K562 (cell line): ENCODE measurements around the gene FOS. TPM values are rescaled to one million over a fixed set of nuclear protein-coding genes. Genes with fewer than 3 reads are reported as not detected.

Experiments
- ATAC-seq: fragments of 200-7000 bp; cut with Tn5 transposase; 3 replicates; pipeline ENCODE4 v1.9.1; 2020; ENCODE audit warnings: moderate library complexity
- BruUV-seq: library from RNA; stranded (reverse); fragments of 400-500 nt; replicated peaks from 2 replicates; lab custom pipeline; 2021; lab: Mats Ljungman, UMichigan
- CTCF ChIA-PET: fragments of 300-600 bp; formaldehyde crosslinking; extraction: SDS; loops from one replicate; lab custom pipeline; 2021; ENCODE audit warnings: low intra/inter-chr PET ratio; lab: Yijun Ruan, JAX
- POLR2A ChIA-PET: fragments of 300-600, 350-650 bp; sonication (Branson Sonifier 250); formaldehyde crosslinking; extraction: SDS; loops from one replicate; lab custom pipeline; 2021; ENCODE audit warnings: antibody characterized with exemption, inconsistent platforms; lab: Yijun Ruan, JAX
- DNase-seq, 4 experiments: peaks; one replicate each; pipeline versions ENCODE4 v3.0.0 to v3.0.0-alpha.2; 2011 to 2018; ENCODE audit warnings: low spot score in 3 of 4, mixed read lengths in 3 of 4; ENCODE audit errors: extremely low read depth in 1 of 4
- FAIRE-seq: peaks from 2 replicates; lab custom pipeline; 2011; peaks lifted over from hg19 to GRCh38; lab: Jason Lieb, UNC
- H2AFZ ChIP-seq: 2 replicates; pipeline ENCODE4 v1.6.0; 2011; ENCODE audit warnings: low read depth, low read length, control low read depth, inconsistent platforms
- H3K27ac ChIP-seq: fragments of 200-600 bp; 3 replicates; pipeline ENCODE4 v1.8.0; 2011; ENCODE audit warnings: low read depth, mild to moderate bottlenecking, control low read depth, inconsistent platforms, low read length, moderate library complexity, mixed read lengths; ENCODE audit errors: extremely low read depth
- H3K27me3 ChIP-seq, 2 experiments: fragments of 300-600 bp in 1 of 2; 2 replicates in 1 of 2; 3 replicates in 1 of 2; pipeline versions ENCODE4 v1.6.0 to v1.8.0; 2011; ENCODE audit warnings: inconsistent platforms in 2 of 2, low read length in 2 of 2, mild to moderate bottlenecking in 1 of 2, mixed read lengths in 1 of 2, moderate library complexity in 1 of 2; ENCODE audit not compliant: control insufficient read depth in 2 of 2, insufficient read depth in 2 of 2
- H3K36me3 ChIP-seq: fragments of 300-600 bp; 3 replicates; pipeline ENCODE4 v1.8.0; 2011; ENCODE audit warnings: mild to moderate bottlenecking, low read length, inconsistent platforms; ENCODE audit not compliant: control insufficient read depth, insufficient read depth
- H3K4me1 ChIP-seq, 2 experiments: fragments of 200-600 bp in 1 of 2; replicated peaks in 1 of 2; 2 replicates in 1 of 2; 3 replicates in 1 of 2; pipeline versions ENCODE4 v1.5.1 to v1.8.0; 2011; ENCODE audit warnings: inconsistent platforms in 2 of 2, low read length in 2 of 2, mild to moderate bottlenecking in 1 of 2, mixed read lengths in 1 of 2, moderate library complexity in 1 of 2; ENCODE audit not compliant: control insufficient read depth in 2 of 2, insufficient read depth in 2 of 2
- H3K4me2 ChIP-seq: 2 replicates; pipeline ENCODE4 v1.6.1; 2011; ENCODE audit warnings: low read length, control low read depth, inconsistent platforms, mixed read lengths; ENCODE audit not compliant: insufficient read depth
- H3K4me3 ChIP-seq: fragments of 200-600 bp; sonication (generic), shearing (Covaris generic); 2 replicates; pipeline ENCODE4 v1.5.1; 2016; ENCODE audit warnings: control low read depth, inconsistent platforms
- H3K79me2 ChIP-seq: fragments of 200-600 bp; 3 replicates; pipeline ENCODE4 v1.8.0; 2011; ENCODE audit warnings: low read length, inconsistent platforms; ENCODE audit not compliant: control insufficient read depth, insufficient read depth
- H3K9ac ChIP-seq, 2 experiments: 2 replicates each; pipeline versions ENCODE4 v1.6.0 to v1.6.1; 2011; ENCODE audit warnings: low read depth in 2 of 2, low read length in 2 of 2, control low read depth in 1 of 2, inconsistent platforms in 1 of 2, mild to moderate bottlenecking in 1 of 2, mixed read lengths in 1 of 2; ENCODE audit not compliant: insufficient read depth in 1 of 2
- H3K9me1 ChIP-seq: one replicate; pipeline ENCODE4 v1.6.0; 2011; ENCODE audit warnings: inconsistent platforms, mild to moderate bottlenecking, low read length, moderate library complexity; ENCODE audit not compliant: control insufficient read depth, insufficient read depth
- H3K9me3 ChIP-seq: replicated peaks from 2 replicates; pipeline ENCODE4 v1.5.1; 2011; ENCODE audit warnings: low read depth, low read length, inconsistent platforms; ENCODE audit not compliant: control insufficient read depth, insufficient read depth
- H4K20me1 ChIP-seq: replicated peaks from 2 replicates; pipeline ENCODE4 v1.6.1; 2011; ENCODE audit warnings: low read length, inconsistent platforms, mixed read lengths; ENCODE audit not compliant: control insufficient read depth, insufficient read depth
- ADNP ChIP-seq: fragments of 200-800 bp; sonication (Bioruptor generic); IDR thresholded peaks from 2 replicates; pipeline ENCODE4 v1.6.1; 2016; ENCODE audit warnings: missing genetic modification characterization, missing compliant biosample characterization
- CBX1 ChIP-seq: sonication (generic); IDR thresholded peaks from 2 replicates; pipeline ENCODE4 v1.6.1; 2016; ENCODE audit warnings: antibody characterized with exemption, low read depth, mild to moderate bottlenecking
- CBX3 ChIP-seq, 2 experiments: IDR thresholded peaks; 1 replicate in 1 of 2; 2 replicates in 1 of 2; pipeline ENCODE4 v1.6.1; 2012; ENCODE audit warnings: inconsistent platforms in 2 of 2, low read length in 2 of 2, borderline replicate concordance in 1 of 2, control low read depth in 1 of 2
- CHD4 ChIP-seq: fragments of 200-600 bp; sonication (generic); IDR thresholded peaks from 3 replicates; pipeline ENCODE4 v1.6.1; 2012; ENCODE audit warnings: low read depth, mild to moderate bottlenecking, mixed read lengths, low read length, inconsistent platforms; ENCODE audit not compliant: insufficient read depth, insufficient replicate concordance, poor library complexity, severe bottlenecking
- DIDO1 ChIP-seq: fragments of 450-650 bp; IDR thresholded peaks from 2 replicates; pipeline ENCODE4 v1.6.1; 2016; ENCODE audit warnings: low read depth, missing biosample characterization, missing genetic modification characterization
- ESRRA ChIP-seq: fragments of 450-650 bp; IDR thresholded peaks from 2 replicates; pipeline ENCODE4 v1.6.1; 2014; ENCODE audit warnings: low read depth, mild to moderate bottlenecking, moderate library complexity, borderline replicate concordance
- HDAC1 ChIP-seq, 2 experiments: fragments of 450-650 bp; IDR thresholded peaks; 2 replicates each; pipeline ENCODE4 v1.6.1; 2016 to 2017; ENCODE audit warnings: inconsistent platforms in 1 of 2, mild to moderate bottlenecking in 1 of 2, moderate library complexity in 1 of 2
- HDAC2 ChIP-seq: fragments of 450-650 bp; IDR thresholded peaks from 2 replicates; pipeline ENCODE4 v1.6.1; 2016; ENCODE audit warnings: mild to moderate bottlenecking
- HDGF ChIP-seq: fragments of 450-650 bp; IDR thresholded peaks from 2 replicates; pipeline ENCODE4 v1.6.1; 2016
- JUND ChIP-seq, 2 experiments: IDR thresholded peaks; 2 replicates in 1 of 2; 3 replicates in 1 of 2; pipeline ENCODE4 v1.6.1; 2011; ENCODE audit warnings: borderline replicate concordance in 2 of 2, low read depth in 2 of 2, low read length in 2 of 2, improper control_type of control experiment in 1 of 2, missing biosample characterization in 1 of 2, missing genetic modification characterization in 1 of 2, missing genetic modification reagents in 1 of 2
- KDM1A ChIP-seq, 2 experiments: fragments of 450-650 bp; IDR thresholded peaks; 2 replicates each; pipeline ENCODE4 v1.6.1; 2016; ENCODE audit warnings: mild to moderate bottlenecking in 2 of 2
- MED1 ChIP-seq: sonication (generic); formaldehyde crosslinking; IDR thresholded peaks from 2 replicates; pipeline ENCODE4 v1.8.1; 2023; ENCODE audit warnings: missing genetic modification reagents, borderline replicate concordance
- MITF ChIP-seq: IDR thresholded peaks from 2 replicates; pipeline ENCODE4 v1.6.1; 2014; ENCODE audit warnings: antibody characterized with exemption
- RBM25 ChIP-seq: fragments of 200-400 bp; formaldehyde crosslinking; IDR thresholded peaks from 2 replicates; pipeline ENCODE4 v1.6.1; 2018; ENCODE audit warnings: low read length, low read depth, moderate library complexity; ENCODE audit not compliant: severe bottlenecking
- RCOR1 ChIP-seq, 2 experiments: IDR thresholded peaks; 2 replicates each; pipeline ENCODE4 v1.6.1; 2012; ENCODE audit warnings: low read depth in 2 of 2, low read length in 2 of 2, borderline replicate concordance in 1 of 2, improper control_type of control experiment in 1 of 2
- SMARCA5 ChIP-seq: fragments of 450-650 bp; IDR thresholded peaks from 2 replicates; pipeline ENCODE4 v1.6.1; 2016
- VEZF1 ChIP-seq: fragments of 200-800 bp; sonication (Bioruptor generic); IDR thresholded peaks from 2 replicates; pipeline ENCODE4 v1.6.1; 2017; ENCODE audit warnings: missing genetic modification characterization, missing compliant biosample characterization
- ZFX ChIP-seq: sonication (generic); formaldehyde crosslinking; IDR thresholded peaks from 2 replicates; pipeline ENCODE4 v1.8.0; 2022; ENCODE audit warnings: mild to moderate bottlenecking, missing genetic modification reagents, moderate library complexity
- WGBS: fragments of 100-300 bp; shearing (Covaris generic); methylation state at CpG from one replicate; pipeline ENCODE4 v1.1.6; 2016; ENCODE audit warnings: low coverage, mixed read lengths; ENCODE audit not compliant: insufficient coverage; ENCODE audit errors: missing lambda C conversion rate; 5-methylcytosine and 5-hydroxymethylcytosine counted together
- in situ Hi-C: fragments of 300-500 bp; cut with MboI; formaldehyde crosslinking; loops from 4 replicates; pipeline ENCODE4 v1.15.0; 2018; ENCODE audit warnings: inconsistent platforms, mixed read lengths
- intact Hi-C: fragments of 100-400 bp; cut with micrococcal nuclease; formaldehyde crosslinking; loops from 2 replicates; pipeline ENCODE4 v1.14.2; 2022
- polyA plus RNA-seq, 8 experiments: library from polyadenylated mRNA; depleted of rRNA in 4 of 8; stranded (reverse) in 5 of 8; unstranded in 3 of 8; fragments of >200 nt; fragmentation: Nextera tagmentation in 2 of 8; fragmentation: Illumina TruSeq in 1 of 8; extraction: Ambion mirVana in 2 of 8; extraction: Trizol in 1 of 8; gene quantifications; 2 replicates each; pipeline versions ENCODE4 v1.2.1 to v1.2.3, GENCODE V29; 2011 to 2014; ENCODE audit warnings: inconsistent platforms in 1 of 8, missing spikeins in 1 of 8
- total RNA-seq, 7 experiments: library from RNA; depleted of rRNA in 6 of 7; stranded (reverse); fragments of >200 nt in 6 of 7; fragmentation: Illumina TruSeq in 2 of 7; extraction: Trizol in 2 of 7; gene quantifications; 2 replicates each; pipeline versions ENCODE4 v1.2.1 to v1.2.3, GENCODE V29; 2011 to 2021; ENCODE audit warnings: low replicate concordance in 1 of 7

FOS gene
- total and polyA plus RNA-seq, 9 of the 15 experiments (the other 6 are each of a cell fraction or from before 2014, with no cell fraction given) = 0.54 to 13.8 (median 8.9) TPM

- Histone ChIP-seq H3K4me3 (no peak overlapping the region), H3K79me2 (no peaks in the 10 kb centered on the region; the same call in 2 of the 3 replicates), H2AFZ (peak overlapping the region; percentile 87), H3K36me3 (no peaks in the 10 kb centered on the region), H3K27me3 (no peaks in the 10 kb centered on the region), H3K4me1 (peaks cover 28 to 43% of the 10 kb centered on the region in 2 experiments), H3K9me3 (no peaks in the 10 kb centered on the region), H4K20me1 (no peaks in the 10 kb centered on the region), H3K9ac (peak overlapping the region in 1 of 2 experiments; percentile 4; a peak in 1 of 4 replicates), H3K4me2 (no peak overlapping the region), H3K9me1 (no peaks in the 10 kb centered on the region), H3K27ac (peak overlapping the region; percentile 54; the same call in 2 of the 3 replicates)
- in situ Hi-C loops = no loop called here
- CTCF ChIA-PET = interaction anchor here (1.7 kb wide), 1 partner anchor 166 kb away, joined by 7 read pairs; no protein-coding TSS in a partner anchor
- intact Hi-C loops = loop anchor here (5.0 kb wide), 2 partner anchors 66 to 436 kb away; no protein-coding TSS in a partner anchor
- DNase-seq (peak in 2 of 4 experiments; percentile 13 to 17), FAIRE-seq (peak; percentile 48), ATAC-seq (no peak)
- 43% methylated on average over 7 of the region's 9 CpGs for WGBS
- BruUV-seq = no TSS peak
- POLR2A ChIA-PET = interaction anchor here (0.7 kb wide), 1 partner anchor 150 kb away, joined by 4 read pairs; no protein-coding TSS in a partner anchor
- TF ChIP-seq SMARCA5 = peak; percentile 93
- TF ChIP-seq HDGF = 0 out of 2 replicates have a peak, but pooled peaks have one; percentile 39
- peak in 1 of 2 experiments; percentile 85; a peak in 3 of 4 replicates for TF ChIP-seq RCOR1 (IDR thresholded peaks at IDR 0.05; ENCODE audit: borderline replicate concordance in 1 of 2, low read depth in 2 of 2, low read length in 2 of 2)
- TF ChIP-seq RBM25 = peak; percentile 92
- peak; percentile 96 for TF ChIP-seq ADNP (tag)
- 0 out of 2 replicates have a peak, but pooled peaks have one; percentile 24 for TF ChIP-seq ESRRA
- TF ChIP-seq CBX3 (IDR thresholded peaks at IDR 0.05; ENCODE audit: borderline replicate concordance in 1 of 2, low read length in 2 of 2) = peak in 1 of 2 experiments; percentile 71; a peak in 2 of 3 replicates
- TF ChIP-seq MED1 (CRISPR knock-in tag) = no peak
- peak; percentile 89 to 95 for TF ChIP-seq KDM1A (IDR thresholded peaks at IDR 0.05)
- peak in 1 of 2 experiments; percentile 38; a peak in 1 of 4 replicates for TF ChIP-seq HDAC1 (IDR thresholded peaks at IDR 0.05)
- no peak for TF ChIP-seq DIDO1
- TF ChIP-seq ZFX (CRISPR knock-in tag) = peak; percentile 48
- TF ChIP-seq MITF = no peak
- no peak for TF ChIP-seq JUND (IDR thresholded peaks at IDR 0.05; ENCODE audit: borderline replicate concordance, low read depth, low read length)
- no peak for TF ChIP-seq JUND (tag; IDR thresholded peaks at IDR 0.05; ENCODE audit: borderline replicate concordance, low read depth, low read length)
- TF ChIP-seq CHD4 = peak; percentile 94
- TF ChIP-seq CBX1 = peak; percentile 68; the same call in 1 of the 2 replicates
- peak; percentile 92 for TF ChIP-seq HDAC2
- peak; percentile 21; the same call in 1 of the 2 replicates for TF ChIP-seq VEZF1
These were observed 19.7 kb downstream of the FOS start for GRCh38 chr14:75298187-75298965.
